Measurements from ENCODE around the gene PSENEN. TPM values are rescaled to one million over a fixed set of nuclear protein-coding genes. Genes with fewer than 3 reads are reported as not detected.

PSENEN gene
- polyA plus RNA-seq, 1 donor (not counting 4 experiments of a cell fraction or from before 2014, with no cell fraction given): 36.2 TPM

GRCh38 chr19:35777961-35778360 is 32.5 kb downstream of the PSENEN start:
- DNase-seq (ENCODE audit: low read depth, low spot score): no peak
- FAIRE-seq: no peak
- Histone ChIP-seq H2AFZ (ENCODE audit: control insufficient read depth, low read length) (no peak overlapping the region), H3K27ac (ENCODE audit: control insufficient read depth, insufficient read depth, low read length) (no peak overlapping the region), H3K4me3 (ENCODE audit: control insufficient read depth in 2 of 3, extremely low read depth in 1 of 3, insufficient read depth in 2 of 3, low read depth in 1 of 3, low read length in 3 of 3) (no peak overlapping the region), H3K79me2 (ENCODE audit: control insufficient read depth, insufficient read depth, low read length) (no peaks in the 10 kb centered on the region), H3K9ac (ENCODE audit: control insufficient read depth, extremely low read depth, insufficient read depth, low read length) (no peak overlapping the region), H3K9me1 (ENCODE audit: control insufficient read depth, extremely low read depth, insufficient read depth, low read length) (no peaks in the 10 kb centered on the region), H3K4me2 (ENCODE audit: control insufficient read depth, extremely low read depth, insufficient read depth, low read depth, low read length) (no peak overlapping the region), H3K27me3 (ENCODE audit: control insufficient read depth, extremely low read depth, insufficient read depth, low read length) (no peaks in the 10 kb centered on the region), H3K36me3 (ENCODE audit: control insufficient read depth in 2 of 2, extremely low read depth in 1 of 2, insufficient read depth in 2 of 2, low read length in 2 of 2) (no peaks in the 10 kb centered on the region), H3K4me1 (ENCODE audit: control insufficient read depth, extremely low read depth, insufficient read depth, low read length) (peaks cover 4% of the 10 kb centered on the region), H4K20me1 (ENCODE audit: control insufficient read depth, extremely low read depth, insufficient read depth, low read length) (no peaks in the 10 kb centered on the region), H3K9me3 (ENCODE audit: control insufficient read depth, low read depth, low read length) (no peaks in the 10 kb centered on the region)
- TF ChIP-seq EZH2 (IDR thresholded peaks at IDR 0.05; ENCODE audit: low read length) (no peak), CTCF (optimal IDR thresholded peaks at IDR 0.05 in 1 of 3, IDR thresholded peaks at IDR 0.05 in 1 of 3, conservative IDR thresholded peaks at IDR 0.05 in 1 of 3; ENCODE audit: extremely low read depth in 1 of 3, insufficient read depth in 2 of 3, low read length in 3 of 3) (no peak)
- dilution Hi-C loops (cut with MboI; ENCODE audit: extremely low pct_ligation_motif_present, low sequenced_read_pairs): no loop called here

- TF ChIP-seq CTCF (optimal IDR thresholded peaks at IDR 0.05 in 1 of 3, IDR thresholded peaks at IDR 0.05 in 1 of 3, conservative IDR thresholded peaks at IDR 0.05 in 1 of 3; ENCODE audit: extremely low read depth in 1 of 3, insufficient read depth in 2 of 3, low read length in 3 of 3) (no peak), EZH2 (IDR thresholded peaks at IDR 0.05; ENCODE audit: low read length) (no peak)
- H3K9ac ChIP-seq (ENCODE audit: control insufficient read depth, extremely low read depth, insufficient read depth, low read length): no peak overlapping the region
- no peak overlapping the region for H3K27ac ChIP-seq (ENCODE audit: control insufficient read depth, insufficient read depth, low read length)
- no peaks in the 10 kb centered on the region for H4K20me1 ChIP-seq (ENCODE audit: control insufficient read depth, extremely low read depth, insufficient read depth, low read length)
- FAIRE-seq: no peak
- no peaks in the 10 kb centered on the region for H3K36me3 ChIP-seq (ENCODE audit: control insufficient read depth in 2 of 2, extremely low read depth in 1 of 2, insufficient read depth in 2 of 2, low read length in 2 of 2)
- H3K4me2 ChIP-seq (ENCODE audit: control insufficient read depth, extremely low read depth, insufficient read depth, low read depth, low read length): no peak overlapping the region
- peaks cover 4% of the 10 kb centered on the region for H3K4me1 ChIP-seq (ENCODE audit: control insufficient read depth, extremely low read depth, insufficient read depth, low read length)
- H3K79me2 ChIP-seq (ENCODE audit: control insufficient read depth, insufficient read depth, low read length): no peaks in the 10 kb centered on the region
- DNase-seq (ENCODE audit: low read depth, low spot score): no peak
- no peaks in the 10 kb centered on the region for H3K27me3 ChIP-seq (ENCODE audit: control insufficient read depth, extremely low read depth, insufficient read depth, low read length)
- dilution Hi-C loops (cut with MboI; ENCODE audit: extremely low pct_ligation_motif_present, low sequenced_read_pairs): no loop called here
- no peak overlapping the region for H2AFZ ChIP-seq (ENCODE audit: control insufficient read depth, low read length)
- H3K9me1 ChIP-seq (ENCODE audit: control insufficient read depth, extremely low read depth, insufficient read depth, low read length): no peaks in the 10 kb centered on the region
- no peaks in the 10 kb centered on the region for H3K9me3 ChIP-seq (ENCODE audit: control insufficient read depth, low read depth, low read length)
- H3K4me3 ChIP-seq (ENCODE audit: control insufficient read depth in 2 of 3, extremely low read depth in 1 of 3, insufficient read depth in 2 of 3, low read depth in 1 of 3, low read length in 3 of 3): no peak overlapping the region
Measured at GRCh38 chr19:35779033-35779432, 33.6 kb downstream of the PSENEN start.

Measured in keratinocyte (primary cell).